ENCODE measurements around the gene CADPS. TPM values are rescaled to one million over a fixed set of nuclear protein-coding genes. Genes with fewer than 3 reads are reported as not detected.

Gene CADPS
- total and polyA plus RNA-seq, 5 donors from 2014 or later, result not detected

DNA sequence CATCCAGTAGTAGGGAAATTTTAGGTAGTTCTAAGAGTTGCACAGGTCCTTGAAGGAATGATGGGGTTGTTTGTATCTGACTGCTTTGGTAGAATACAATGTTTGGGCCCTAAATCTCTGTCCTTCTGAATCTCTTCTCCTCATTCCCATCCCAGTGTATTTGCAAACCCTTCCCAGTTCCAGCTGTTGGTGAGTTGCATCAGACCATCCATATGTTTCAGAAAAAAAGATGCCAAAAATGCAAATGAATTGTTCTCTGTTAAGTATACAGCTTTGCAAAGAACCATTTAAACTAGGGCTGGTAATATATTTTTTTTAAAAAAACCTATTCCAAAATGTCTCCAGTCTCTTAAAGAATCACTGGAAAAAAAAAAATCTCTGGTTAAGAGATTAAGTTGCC, 251.0 kb downstream of the CADPS start:
- no peaks in the 10 kb centered on the region for H3K27me3 ChIP-seq (ENCODE audit: control insufficient read depth, insufficient read depth, low read length)
- no peaks in the 10 kb centered on the region for H3K9me3 ChIP-seq (ENCODE audit: control insufficient read depth in 2 of 2, low read length in 2 of 2)
- no peaks in the 10 kb centered on the region for H3K4me1 ChIP-seq (ENCODE audit: control insufficient read depth, insufficient read depth, low read length, poor library complexity, severe bottlenecking)
- no peak overlapping the region for H3K27ac ChIP-seq (ENCODE audit: insufficient read depth, low read length, poor library complexity, severe bottlenecking)
- H3K36me3 ChIP-seq (ENCODE audit: control insufficient read depth, insufficient read depth, low read length), result no peaks in the 10 kb centered on the region
- no peak overlapping the region for H3K4me3 Mint-ChIP-seq
- no peak overlapping the region for H3K27ac Mint-ChIP-seq
- no peaks in the 10 kb centered on the region for H3K27me3 Mint-ChIP-seq
- no peaks in the 10 kb centered on the region for H3K36me3 Mint-ChIP-seq
- no peak for DNase-seq
- H3K9me3 Mint-ChIP-seq, result peaks cover 0 to 2% (median 0%) of the 10 kb centered on the region in 7 donors
- no peak overlapping the region for H3K4me3 ChIP-seq (ENCODE audit: low read depth, low read length)
- no peak for ATAC-seq (ENCODE audit: low read depth in 2 of 2)
- no peaks in the 10 kb centered on the region for H3K4me1 Mint-ChIP-seq

DNA sequence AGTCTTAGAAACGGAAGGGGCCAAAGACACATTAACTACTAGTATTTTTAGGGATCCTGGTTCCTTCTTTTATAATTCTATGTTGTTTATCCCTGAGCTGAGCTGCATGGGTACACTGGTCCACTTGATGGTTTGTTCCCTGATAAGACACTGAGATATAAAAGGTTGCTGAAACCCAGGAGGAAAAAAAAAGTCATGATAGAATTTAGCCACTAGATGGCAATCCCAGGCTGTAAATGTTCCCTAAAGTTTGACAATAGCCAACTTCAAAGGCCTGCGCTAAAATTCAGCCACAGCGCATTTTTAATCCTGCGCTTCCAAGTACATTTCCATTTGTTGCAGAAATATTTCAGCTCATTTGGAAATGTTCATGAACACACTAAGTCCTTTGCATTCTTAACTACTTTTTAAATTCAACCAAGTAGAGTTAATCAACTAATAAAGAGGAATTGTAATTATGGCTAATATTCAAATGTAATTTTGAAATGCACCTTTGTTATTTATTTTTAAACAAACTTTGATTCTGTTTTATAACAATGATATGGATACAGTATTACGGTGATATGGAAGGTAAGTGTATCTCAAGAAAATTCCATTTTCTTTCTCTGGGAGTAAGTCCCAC, 252.6 kb downstream of the CADPS start:
- Histone ChIP-seq H3K9me3 (ENCODE audit: control insufficient read depth in 2 of 2, low read length in 2 of 2) (no peaks in the 10 kb centered on the region), H3K4me1 (ENCODE audit: control insufficient read depth, insufficient read depth, low read length, poor library complexity, severe bottlenecking) (no peaks in the 10 kb centered on the region), H3K36me3 (ENCODE audit: control insufficient read depth, insufficient read depth, low read length) (no peaks in the 10 kb centered on the region), H3K27me3 (ENCODE audit: control insufficient read depth, insufficient read depth, low read length) (no peaks in the 10 kb centered on the region), H3K27ac (ENCODE audit: insufficient read depth, low read length, poor library complexity, severe bottlenecking) (no peak overlapping the region), H3K4me3 (ENCODE audit: low read depth, low read length) (no peak overlapping the region)
- H3K4me3 Mint-ChIP-seq, result no peak overlapping the region
- no peaks in the 10 kb centered on the region for H3K27me3 Mint-ChIP-seq
- no peak overlapping the region for H3K27ac Mint-ChIP-seq
- no peaks in the 10 kb centered on the region for H3K4me1 Mint-ChIP-seq
- no peak for ATAC-seq (ENCODE audit: low read depth in 2 of 2)
- peak in 1 of 3 donors; percentile 45 for DNase-seq
- peaks cover 0 to 1% (median 0%) of the 10 kb centered on the region in 7 donors for H3K9me3 Mint-ChIP-seq
- H3K36me3 Mint-ChIP-seq, result no peaks in the 10 kb centered on the region

- no peak overlapping the region for H3K27ac ChIP-seq (ENCODE audit: insufficient read depth, low read length, poor library complexity, severe bottlenecking)
- DNase-seq (no peak), ATAC-seq (ENCODE audit: low read depth in 2 of 2) (no peak)
- H3K36me3 ChIP-seq (ENCODE audit: control insufficient read depth, insufficient read depth, low read length), result no peaks in the 10 kb centered on the region
- H3K4me1 ChIP-seq (ENCODE audit: control insufficient read depth, insufficient read depth, low read length, poor library complexity, severe bottlenecking), result no peaks in the 10 kb centered on the region
- no peaks in the 10 kb centered on the region for H3K27me3 Mint-ChIP-seq
- H3K9me3 ChIP-seq (ENCODE audit: control insufficient read depth in 2 of 2, low read length in 2 of 2), result no peaks in the 10 kb centered on the region
- H3K4me3 ChIP-seq (ENCODE audit: low read depth, low read length), result no peak overlapping the region
- no peak overlapping the region for H3K27ac Mint-ChIP-seq
- no peaks in the 10 kb centered on the region for H3K36me3 Mint-ChIP-seq
- H3K4me1 Mint-ChIP-seq, result no peaks in the 10 kb centered on the region
- no peak overlapping the region for H3K4me3 Mint-ChIP-seq
- peaks cover 2% of the 10 kb centered on the region for H3K27me3 ChIP-seq (ENCODE audit: control insufficient read depth, insufficient read depth, low read length)
- H3K9me3 Mint-ChIP-seq, result no peaks in the 10 kb centered on the region
These were observed 253.3 kb downstream of the CADPS start for GRCh38 chr3:62621925-62622324.

DNA sequence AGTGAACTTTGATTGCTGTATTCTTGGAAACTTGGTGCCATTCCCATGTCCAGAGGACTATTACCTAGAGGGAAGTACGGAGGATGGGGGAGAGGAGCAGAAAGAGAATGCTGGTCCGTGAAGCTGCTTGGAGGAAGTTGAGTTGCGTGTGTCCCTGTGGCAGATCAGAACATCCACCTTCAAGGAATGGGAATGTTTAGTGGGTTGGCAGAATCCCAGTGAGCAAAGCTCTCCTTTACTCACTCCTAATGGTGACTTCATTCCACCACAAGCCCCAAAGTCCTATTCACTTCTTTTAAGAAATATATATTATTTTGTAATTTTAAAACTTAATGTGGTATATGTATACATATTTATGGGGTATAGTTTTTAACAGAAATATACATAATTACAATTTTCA, 254.0 kb downstream of the CADPS start:
- H3K9me3 ChIP-seq (ENCODE audit: control insufficient read depth in 2 of 2, low read length in 2 of 2), result no peaks in the 10 kb centered on the region
- DNase-seq (no peak), ATAC-seq (ENCODE audit: low read depth in 2 of 2) (no peak)
- Mint-ChIP-seq H3K27me3 (no peaks in the 10 kb centered on the region), H3K4me3 (no peak overlapping the region), H3K9me3 (no peaks in the 10 kb centered on the region), H3K4me1 (no peaks in the 10 kb centered on the region), H3K27ac (no peak overlapping the region), H3K36me3 (no peaks in the 10 kb centered on the region)
- no peak overlapping the region for H3K4me3 ChIP-seq (ENCODE audit: low read depth, low read length)
- H3K4me1 ChIP-seq (ENCODE audit: control insufficient read depth, insufficient read depth, low read length, poor library complexity, severe bottlenecking), result no peaks in the 10 kb centered on the region
- H3K27ac ChIP-seq (ENCODE audit: insufficient read depth, low read length, poor library complexity, severe bottlenecking), result no peak overlapping the region
- H3K36me3 ChIP-seq (ENCODE audit: control insufficient read depth, insufficient read depth, low read length), result no peaks in the 10 kb centered on the region
- H3K27me3 ChIP-seq (ENCODE audit: control insufficient read depth, insufficient read depth, low read length), result peaks cover 2% of the 10 kb centered on the region

GRCh38 chr3:62615258-62615849, 259.9 kb downstream of the CADPS start:
- Mint-ChIP-seq H3K4me3 (no peak overlapping the region), H3K27ac (no peak overlapping the region), H3K36me3 (no peaks in the 10 kb centered on the region), H3K4me1 (no peaks in the 10 kb centered on the region), H3K27me3 (no peaks in the 10 kb centered on the region), H3K9me3 (peaks cover 0 to 5% (median 0%) of the 10 kb centered on the region in 7 donors)
- H3K27me3 ChIP-seq (ENCODE audit: control insufficient read depth, insufficient read depth, low read length), result peaks cover 2% of the 10 kb centered on the region
- no peak overlapping the region for H3K27ac ChIP-seq (ENCODE audit: insufficient read depth, low read length, poor library complexity, severe bottlenecking)
- no peaks in the 10 kb centered on the region for H3K4me1 ChIP-seq (ENCODE audit: control insufficient read depth, insufficient read depth, low read length, poor library complexity, severe bottlenecking)
- no peak overlapping the region for H3K4me3 ChIP-seq (ENCODE audit: low read depth, low read length)
- DNase-seq (no peak), ATAC-seq (ENCODE audit: low read depth in 2 of 2) (no peak)
- H3K9me3 ChIP-seq (ENCODE audit: control insufficient read depth in 2 of 2, low read length in 2 of 2), result no peaks in the 10 kb centered on the region
- H3K36me3 ChIP-seq (ENCODE audit: control insufficient read depth, insufficient read depth, low read length), result no peaks in the 10 kb centered on the region

DNA sequence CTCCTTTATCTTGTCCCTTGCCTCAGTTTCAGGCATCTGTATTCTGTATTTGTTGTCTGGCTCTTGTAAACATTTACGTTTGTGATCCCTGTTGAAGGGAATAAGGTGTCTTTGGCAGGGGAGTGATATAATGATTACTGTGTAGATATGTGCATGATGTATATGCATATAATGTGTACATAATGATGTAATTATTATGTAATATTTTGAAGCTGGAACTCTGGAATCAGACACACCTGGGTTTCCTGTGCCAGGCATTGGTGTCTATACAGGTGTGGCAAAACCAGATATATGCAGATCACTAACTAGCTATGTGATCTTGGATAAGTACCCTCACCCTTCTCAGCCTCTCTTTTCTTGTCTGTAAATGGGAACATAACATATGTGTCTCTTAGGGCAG, 260.7 kb downstream of the CADPS start:
- Mint-ChIP-seq H3K4me1 (no peaks in the 10 kb centered on the region), H3K27me3 (no peaks in the 10 kb centered on the region), H3K4me3 (no peak overlapping the region), H3K9me3 (peaks cover 0 to 5% (median 0%) of the 10 kb centered on the region in 7 donors), H3K36me3 (no peaks in the 10 kb centered on the region), H3K27ac (no peak overlapping the region)
- H3K27ac ChIP-seq (ENCODE audit: insufficient read depth, low read length, poor library complexity, severe bottlenecking), result no peak overlapping the region
- peaks cover 2% of the 10 kb centered on the region for H3K27me3 ChIP-seq (ENCODE audit: control insufficient read depth, insufficient read depth, low read length)
- DNase-seq (no peak), ATAC-seq (ENCODE audit: low read depth in 2 of 2) (no peak)
- H3K9me3 ChIP-seq (ENCODE audit: control insufficient read depth in 2 of 2, low read length in 2 of 2), result no peaks in the 10 kb centered on the region
- H3K4me3 ChIP-seq (ENCODE audit: low read depth, low read length), result no peak overlapping the region
- no peaks in the 10 kb centered on the region for H3K36me3 ChIP-seq (ENCODE audit: control insufficient read depth, insufficient read depth, low read length)
- no peaks in the 10 kb centered on the region for H3K4me1 ChIP-seq (ENCODE audit: control insufficient read depth, insufficient read depth, low read length, poor library complexity, severe bottlenecking)

GRCh38 chr3:62611541-62612240, 263.5 kb downstream of the CADPS start:
- no peaks in the 10 kb centered on the region for H3K9me3 ChIP-seq (ENCODE audit: control insufficient read depth in 2 of 2, low read length in 2 of 2)
- no peaks in the 10 kb centered on the region for H3K36me3 Mint-ChIP-seq
- H3K4me1 ChIP-seq (ENCODE audit: control insufficient read depth, insufficient read depth, low read length, poor library complexity, severe bottlenecking), result no peaks in the 10 kb centered on the region
- H3K9me3 Mint-ChIP-seq, result peaks cover 0 to 5% (median 0%) of the 10 kb centered on the region in 7 donors
- no peak overlapping the region for H3K4me3 Mint-ChIP-seq
- no peaks in the 10 kb centered on the region for H3K4me1 Mint-ChIP-seq
- no peaks in the 10 kb centered on the region for H3K27me3 Mint-ChIP-seq
- H3K27ac Mint-ChIP-seq, result no peak overlapping the region
- ATAC-seq (ENCODE audit: low read depth in 2 of 2) (no peak), DNase-seq (no peak)
- H3K36me3 ChIP-seq (ENCODE audit: control insufficient read depth, insufficient read depth, low read length), result no peaks in the 10 kb centered on the region
- no peak overlapping the region for H3K4me3 ChIP-seq (ENCODE audit: low read depth, low read length)
- H3K27ac ChIP-seq (ENCODE audit: insufficient read depth, low read length, poor library complexity, severe bottlenecking), result no peak overlapping the region
- H3K27me3 ChIP-seq (ENCODE audit: control insufficient read depth, insufficient read depth, low read length), result no peaks in the 10 kb centered on the region

All from CD4-positive, CD25-positive, alpha-beta regulatory T cell (primary cell).